OCI-LY1 (cell line): ENCODE results near the gene JADE3.

Source experiments
- CTCF ChIP-seq: fragments of 200-600 bp; sonication (generic), shearing (Covaris generic); IDR thresholded peaks from 2 replicates; pipeline ENCODE4 v1.5.1; 2017; ENCODE audit warnings: mild to moderate bottlenecking, antibody characterized with exemption, low read length, moderate library complexity, mixed read lengths
- EZH2 ChIP-seq: fragments of 200-600 bp; sonication (generic), shearing (Covaris generic); IDR thresholded peaks from 2 replicates; pipeline ENCODE4 v1.8.0; 2017; ENCODE audit warnings: borderline replicate concordance, mixed run types, mild to moderate bottlenecking, antibody characterized with exemption, low read length, moderate library complexity, mixed read lengths

DNA sequence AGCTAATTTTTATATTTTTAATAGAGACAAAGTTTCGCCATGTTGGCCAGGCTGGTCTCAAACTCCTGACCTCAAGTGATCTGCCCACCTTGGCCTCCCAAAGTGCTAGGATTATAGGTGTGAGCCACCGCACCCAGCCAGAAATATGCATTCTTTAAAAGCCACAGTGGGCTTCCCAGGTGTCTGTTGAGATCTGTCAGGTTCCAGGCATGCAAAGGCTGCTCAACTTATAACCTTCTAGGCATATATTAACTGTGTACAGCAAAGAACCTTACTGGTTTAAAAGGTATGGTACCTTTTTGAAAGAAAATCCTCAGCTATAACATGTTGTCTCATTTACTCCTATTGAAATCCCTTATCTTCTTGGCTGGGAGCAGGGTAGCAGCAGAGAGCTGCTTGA lies 42.5 kb downstream of the JADE3 start:
- no peak for TF ChIP-seq CTCF
- no peak for TF ChIP-seq EZH2
